Lower leg skin (tissue), 4 donors: ENCODE measurements around the gene PDP2. TPM values are rescaled to one million over a fixed set of nuclear protein-coding genes. Genes with fewer than 3 reads are reported as not detected.
A peak's percentile ranks its signal among the peaks of the same experiment; 100 is the strongest.
"Not testable (repeated sequence)": the region's sequence is repeated elsewhere in the genome, so short reads cannot be mapped to it uniquely, and the experiment has no call there.

Source experiments
- DNase-seq, 2 donors: peaks; one replicate each; pipeline ENCODE4 v3.0.0-alpha.2; 2019; ENCODE audit warnings: low spot score in 2 of 2
- H3K4me3 ChIP-seq: fragments of 200-600 bp; sonication (generic); 2 replicates; pipeline ENCODE4 v1.5.1; 2017; ENCODE audit warnings: mild to moderate bottlenecking, low read depth; ENCODE audit not compliant: poor library complexity, severe bottlenecking
- CTCF ChIP-seq, 3 donors: fragments of 450-650 bp; IDR thresholded peaks; one replicate each; pipeline ENCODE4 v1.5.1; 2016; ENCODE audit warnings: antibody characterized with exemption in 3 of 3, mild to moderate bottlenecking in 3 of 3, moderate library complexity in 2 of 3
- POLR2A ChIP-seq, 2 donors: fragments of 450-650 bp; IDR thresholded peaks; one replicate each; pipeline ENCODE4 v1.6.1; 2016 to 2017; ENCODE audit warnings: antibody characterized with exemption in 2 of 2, mild to moderate bottlenecking in 1 of 2, moderate library complexity in 1 of 2
- WGBS, 2 donors: methylation state at CpG; one replicate each; pipeline ENCODE4 v1.1.5; 2018; 5-methylcytosine and 5-hydroxymethylcytosine counted together
- intact Hi-C: fragments of 100-400 bp; cut with DNase I; formaldehyde crosslinking; loops from one replicate; pipeline ENCODE4 v1.15.0; 2023; ENCODE audit warnings: low total_unique reads
- total RNA-seq, 4 donors: library from RNA; depleted of rRNA; stranded (reverse); fragments of >200 nt; gene quantifications; one replicate each; pipeline ENCODE4 v1.1.0, GENCODE V29; 2016

PDP2 gene
- total RNA-seq, 4 donors from 2014 or later, result 3.2 to 8.8 (median 7.2) TPM

GRCh38 chr16:66931665-66932064, 51.4 kb downstream of the PDP2 start:
- no peak overlapping the region for H3K4me3 ChIP-seq
- TF ChIP-seq POLR2A (IDR thresholded peaks at IDR 0.05) (no peak), CTCF (IDR thresholded peaks at IDR 0.05) (no peak)
- 91 to 96% methylated on average over 2 of the region's 2 CpGs for WGBS, 2 donors
- no peak for DNase-seq
- intact Hi-C loops, result no loop called here

GRCh38 chr16:66932076-66932475, 51.8 kb downstream of the PDP2 start:
- DNase-seq, result no peak
- intact Hi-C loops, result no loop called here
- WGBS, 2 donors, result 86 to 90% methylated on average over 4 of the region's 4 CpGs
- H3K4me3 ChIP-seq, result no peak overlapping the region
- no peak for TF ChIP-seq POLR2A (IDR thresholded peaks at IDR 0.05)
- no peak for TF ChIP-seq CTCF (IDR thresholded peaks at IDR 0.05)

GRCh38 chr16:66933776-66934137, 53.4 kb downstream of the PDP2 start:
- no peak for DNase-seq
- WGBS, 2 donors, result 1 to 2% methylated on average over 12 of the region's 12 CpGs
- intact Hi-C loops, result no loop called here
- H3K4me3 ChIP-seq, result peak overlapping the region; percentile 85
- TF ChIP-seq CTCF (IDR thresholded peaks at IDR 0.05), result no peak
- no peak for TF ChIP-seq POLR2A (IDR thresholded peaks at IDR 0.05)

- 0 to 1% methylated on average over 19 to 59 of the region's 76 CpGs for WGBS, 2 donors
- DNase-seq, result peak; percentile 85 to 98
- TF ChIP-seq POLR2A (IDR thresholded peaks at IDR 0.05), result peak in 1 of 2 donors; percentile 42
- TF ChIP-seq CTCF (IDR thresholded peaks at IDR 0.05), result no peak
- H3K4me3 ChIP-seq, result peak within 1 kb of the TSS; percentile 85
- intact Hi-C loops, result no loop called here
These were observed 54.0 kb downstream of the PDP2 start, which contains the start of gene CIAO2B for GRCh38 chr16:66934138-66934838. Gene CIAO2B, minus strand, starts transcription at chr16:66934402. Its CDS starts 38 bp downstream, at chr16:66934364.

- intact Hi-C loops, DNase-seq: not testable (repeated sequence)
- 2% methylated on average over 24 of the region's 24 CpGs for WGBS, 2 donors
- peak overlapping the region; percentile 85 for H3K4me3 ChIP-seq
These were observed 54.6 kb downstream of the PDP2 start for GRCh38 chr16:66934839-66935313.

GRCh38 chr16:66935314-66936011, 55.1 kb downstream of the PDP2 start, which contains the start of gene CES2:
Gene CES2, plus strand, starts transcription at chr16:66935516. Its CDS starts 120 bp downstream, at chr16:66935636.
- peak within 1 kb of the TSS; percentile 85 for H3K4me3 ChIP-seq
- DNase-seq, result peak in 1 of 2 donors; percentile 52
- TF ChIP-seq CTCF (IDR thresholded peaks at IDR 0.05), result no peak
- WGBS, 2 donors, result 23 to 31% methylated on average over 36 to 44 of the region's 44 CpGs
- intact Hi-C loops, result no loop called here
